Activated T-cell treated with anti-CD3 and anti-CD28 coated beads, Interleukin-2, amount 50 U/mL, for 48 hours (primary cell): Measurements from ENCODE around the gene CTTN.

Experiments
- DNase-seq, 2 experiments: peaks; one replicate each; pipeline ENCODE4 v3.0.0-alpha.2; 2020

The CTTN gene

GRCh38 chr11:70477609-70478008 lies 79.3 kb downstream of the CTTN start:
- no peak for DNase-seq

DNA sequence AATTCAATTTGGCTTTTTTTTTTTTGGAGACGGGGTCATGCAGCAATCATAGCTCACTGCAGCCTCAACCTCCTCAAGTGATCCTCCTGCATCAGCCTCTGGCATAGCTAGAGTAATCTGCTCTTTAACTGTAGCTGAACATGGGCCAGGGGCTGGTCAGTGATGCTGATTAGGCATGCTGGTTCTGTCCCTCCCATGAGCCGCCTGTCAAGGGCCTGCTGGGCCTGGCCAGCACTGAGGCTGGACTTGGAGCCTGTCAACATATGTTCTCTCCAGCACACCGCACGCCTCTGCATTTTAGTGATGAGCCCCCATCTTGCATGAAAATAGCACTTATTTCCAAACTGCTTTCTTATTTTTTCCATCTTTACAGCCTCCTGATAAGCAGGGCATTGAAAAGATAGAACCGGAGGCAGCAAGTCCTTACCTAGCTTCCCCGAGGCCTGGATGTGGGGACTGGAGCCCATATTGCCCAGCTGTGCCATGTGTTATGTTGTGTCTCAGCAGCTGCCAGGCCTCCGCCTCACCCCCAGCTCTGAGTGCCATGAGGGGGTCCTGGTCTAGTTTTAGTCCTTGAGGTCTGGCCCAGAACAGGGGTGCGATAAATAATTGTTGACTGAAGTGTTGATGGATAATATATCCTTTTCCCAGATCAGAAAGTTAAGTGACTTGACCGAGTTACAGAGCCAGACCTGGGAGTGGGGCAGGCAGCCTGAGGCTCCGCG lies 80.0 kb downstream of the CTTN start:
- no peak for DNase-seq

GRCh38 chr11:70480711-70481110 lies 82.4 kb downstream of the CTTN start:
- DNase-seq, result no peak

DNA sequence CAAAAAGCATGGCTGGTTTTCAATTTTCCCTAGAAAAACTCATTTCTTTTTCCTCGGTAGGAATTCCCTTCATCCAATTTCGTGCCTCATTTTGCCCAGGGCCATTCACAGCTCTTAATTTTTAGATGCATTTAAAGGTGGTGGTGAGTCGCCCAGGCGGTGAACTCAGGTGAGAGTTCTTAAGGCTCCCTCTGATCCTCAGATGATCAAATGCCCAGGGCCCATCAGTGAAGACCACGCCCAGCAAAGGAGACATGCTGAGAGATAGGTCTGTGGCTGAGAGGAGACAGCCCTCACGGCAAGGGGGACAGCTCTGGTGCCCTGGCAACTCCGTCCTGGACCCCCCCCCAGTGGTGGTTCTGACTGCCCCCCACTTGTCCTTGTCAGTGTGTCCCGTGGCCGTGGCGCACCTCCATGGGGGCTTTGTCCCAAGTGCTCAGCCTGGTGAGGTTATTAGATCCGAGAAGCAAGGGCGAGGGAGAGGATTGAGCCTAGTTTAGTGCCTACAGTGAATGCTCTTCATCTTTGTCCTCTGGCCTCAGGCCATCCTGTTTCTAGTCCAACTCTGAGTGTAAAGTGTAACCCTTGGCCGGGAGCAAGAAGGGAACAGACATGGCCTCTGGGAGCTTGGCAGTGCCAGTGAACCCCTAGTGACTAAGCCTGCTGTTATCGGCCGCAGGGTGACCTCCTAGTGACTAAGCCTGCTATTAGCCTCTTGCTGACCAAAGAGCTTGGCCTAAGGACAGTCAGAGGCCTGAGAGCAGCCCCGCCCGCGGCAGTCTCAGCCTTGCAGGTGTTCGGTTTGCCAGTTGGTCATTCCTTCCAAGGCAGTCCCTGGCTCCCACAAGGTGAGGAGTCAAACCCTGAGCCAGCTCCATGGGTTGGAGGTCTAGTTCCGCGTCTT lies 83.5 kb downstream of the CTTN start:
- no peak for DNase-seq

- no peak for DNase-seq
Observed at GRCh38 chr11:70482529-70482917, 84.2 kb downstream of the CTTN start.

GRCh38 chr11:70483077-70483861 lies 84.9 kb downstream of the CTTN start:
- no peak for DNase-seq

DNA sequence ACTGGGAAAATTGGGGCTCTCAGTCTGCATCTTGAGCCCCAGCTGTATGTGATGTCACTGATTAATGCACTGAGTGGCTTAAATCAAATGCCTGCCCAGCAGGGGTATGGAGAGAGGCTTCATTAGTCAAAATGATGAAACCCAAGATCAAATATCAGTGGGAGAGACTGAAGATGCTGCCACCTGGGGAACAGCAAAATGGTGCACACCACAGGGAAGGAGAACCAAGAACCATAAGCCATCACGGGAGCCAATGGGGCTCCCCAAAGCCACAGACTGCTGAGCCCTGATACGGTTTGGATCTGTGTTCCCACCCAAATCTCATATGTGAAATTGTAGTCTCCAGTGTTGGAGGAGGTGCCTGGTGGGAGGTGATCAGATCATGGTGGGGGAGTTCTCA lies 85.6 kb downstream of the CTTN start:
- no peak for DNase-seq

GRCh38 chr11:70485326-70486025 lies 87.1 kb downstream of the CTTN start:
- DNase-seq, result no peak

DNA sequence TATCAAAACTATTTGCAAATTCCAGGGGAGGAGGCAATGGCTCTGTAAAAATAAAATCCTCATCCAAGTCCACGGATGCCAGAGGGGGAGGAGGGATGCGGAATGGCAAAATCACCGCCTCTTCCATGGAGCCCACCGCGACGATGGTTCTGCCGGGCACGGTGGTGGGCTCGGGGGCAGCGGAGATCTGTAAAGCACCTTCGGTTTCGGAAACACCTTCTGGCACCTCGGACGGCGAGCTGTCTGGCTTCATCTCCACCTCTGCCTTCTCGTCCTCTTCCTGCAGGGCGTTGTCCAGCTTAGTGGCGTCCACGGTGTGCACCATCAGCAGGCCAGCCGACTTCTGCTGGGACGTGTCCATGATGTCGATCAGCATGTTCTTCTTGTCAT lies 87.7 kb downstream of the CTTN start:
- DNase-seq, result no peak
